HCT116 (cell line): ENCODE results near the gene MGRN1.

Experiments used
- POLR2A ChIP-seq: IDR thresholded peaks from 2 replicates; pipeline ENCODE4 v1.7.0; 2011; ENCODE audit warnings: borderline replicate concordance; ENCODE audit not compliant: insufficient read depth, insufficient read length; ENCODE audit errors: extremely low read depth
- TF ChIP-seq, protein P1 (sequence below): IDR thresholded peaks from 2 replicates; pipeline ENCODE4 v1.6.1; 2012
- TF ChIP-seq, protein P2 (sequence below), 3 experiments: fragments of 200-600 bp in 1 of 3; sonication (generic) in 1 of 3; IDR thresholded peaks in 2 of 3; conservative IDR thresholded peaks in 1 of 3; 2 replicates each; pipeline ENCODE4 v1.5.1; 2012 to 2017; ENCODE audit warnings: low read depth in 2 of 3, low read length in 2 of 3, antibody characterized with exemption in 1 of 3, borderline replicate concordance in 1 of 3, control low read depth in 1 of 3, mild to moderate bottlenecking in 1 of 3, mixed read lengths in 1 of 3, mixed run types in 1 of 3, moderate library complexity in 1 of 3; ENCODE audit not compliant: insufficient read depth in 1 of 3

DNA sequence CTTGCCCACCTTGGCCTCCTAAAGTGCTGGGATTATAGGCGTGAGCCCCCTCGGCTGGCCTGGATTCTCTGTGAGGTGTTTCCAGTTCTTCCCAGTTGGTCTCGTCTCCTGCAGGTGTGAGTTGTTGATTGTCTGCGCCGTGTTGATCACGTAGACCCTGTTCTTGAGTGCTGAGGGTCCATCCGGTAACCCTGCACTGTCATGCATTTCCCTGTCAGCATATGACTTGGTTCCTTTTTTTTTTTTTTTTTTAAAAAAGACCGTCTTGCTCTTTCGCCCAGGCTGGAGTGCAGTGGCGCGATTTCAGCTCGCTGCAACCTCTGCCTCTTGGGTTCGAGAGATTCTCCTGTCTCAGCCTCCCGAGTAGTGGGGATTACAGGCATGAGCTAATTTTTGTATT, 17.3 kb downstream of the MGRN1 start:
- TF ChIP-seq, protein P1, sequence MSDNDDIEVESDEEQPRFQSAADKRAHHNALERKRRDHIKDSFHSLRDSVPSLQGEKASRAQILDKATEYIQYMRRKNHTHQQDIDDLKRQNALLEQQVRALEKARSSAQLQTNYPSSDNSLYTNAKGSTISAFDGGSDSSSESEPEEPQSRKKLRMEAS, result no peak
- TF ChIP-seq POLR2A, result no peak
- TF ChIP-seq, protein P2, sequence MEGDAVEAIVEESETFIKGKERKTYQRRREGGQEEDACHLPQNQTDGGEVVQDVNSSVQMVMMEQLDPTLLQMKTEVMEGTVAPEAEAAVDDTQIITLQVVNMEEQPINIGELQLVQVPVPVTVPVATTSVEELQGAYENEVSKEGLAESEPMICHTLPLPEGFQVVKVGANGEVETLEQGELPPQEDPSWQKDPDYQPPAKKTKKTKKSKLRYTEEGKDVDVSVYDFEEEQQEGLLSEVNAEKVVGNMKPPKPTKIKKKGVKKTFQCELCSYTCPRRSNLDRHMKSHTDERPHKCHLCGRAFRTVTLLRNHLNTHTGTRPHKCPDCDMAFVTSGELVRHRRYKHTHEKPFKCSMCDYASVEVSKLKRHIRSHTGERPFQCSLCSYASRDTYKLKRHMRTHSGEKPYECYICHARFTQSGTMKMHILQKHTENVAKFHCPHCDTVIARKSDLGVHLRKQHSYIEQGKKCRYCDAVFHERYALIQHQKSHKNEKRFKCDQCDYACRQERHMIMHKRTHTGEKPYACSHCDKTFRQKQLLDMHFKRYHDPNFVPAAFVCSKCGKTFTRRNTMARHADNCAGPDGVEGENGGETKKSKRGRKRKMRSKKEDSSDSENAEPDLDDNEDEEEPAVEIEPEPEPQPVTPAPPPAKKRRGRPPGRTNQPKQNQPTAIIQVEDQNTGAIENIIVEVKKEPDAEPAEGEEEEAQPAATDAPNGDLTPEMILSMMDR (IDR thresholded peaks at IDR 0.05 in 2 of 3, conservative IDR thresholded peaks at IDR 0.05 in 1 of 3; ENCODE audit: borderline replicate concordance in 1 of 3, insufficient read depth in 1 of 3, low read depth in 2 of 3, low read length in 2 of 3), result no peak
